ENCODE data around the gene RTF2. TPM values are rescaled to one million over a fixed set of nuclear protein-coding genes. Genes with fewer than 3 reads are reported as not detected.
"Not testable (repeated sequence)": the region's sequence is repeated elsewhere in the genome, so short reads cannot be mapped to it uniquely, and the experiment has no call there.

Gene RTF2
- polyA plus RNA-seq, 1 donor from 2014 or later, result 127 TPM

DNA sequence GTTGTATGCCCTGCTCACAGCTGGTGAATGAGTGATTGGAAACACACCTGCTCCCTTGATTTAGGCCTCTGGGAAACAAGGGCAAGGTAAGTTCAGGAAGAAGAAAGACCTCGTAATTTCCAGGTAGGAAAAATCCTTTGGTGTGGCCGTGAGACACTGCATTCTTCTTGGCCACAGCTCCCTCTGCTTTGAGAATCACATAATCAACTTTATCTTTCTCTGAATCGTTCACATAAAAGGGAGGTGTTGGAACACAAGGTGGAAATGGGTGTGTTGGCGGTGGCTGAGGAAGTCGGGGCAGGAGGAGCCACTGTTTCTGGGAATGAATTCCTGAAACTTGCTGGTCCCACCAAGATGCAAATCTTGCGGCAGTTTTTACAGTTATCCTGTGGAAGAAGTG lies 90.5 kb downstream of the RTF2 start:
- Histone ChIP-seq H4K20me1 (ENCODE audit: insufficient read depth) (no peaks in the 10 kb centered on the region), H3K9me2 (ENCODE audit: insufficient read depth, low read length) (no peaks in the 10 kb centered on the region), H3K27ac (ENCODE audit: low read length) (no peak overlapping the region), H3K36me3 (ENCODE audit: insufficient read depth, low read length) (no peaks in the 10 kb centered on the region), H3K79me2 (replicated peaks; ENCODE audit: insufficient read depth, low read length) (no peaks in the 10 kb centered on the region), H3K4me2 (ENCODE audit: low read length) (no peak overlapping the region), H3K9ac (ENCODE audit: low read length) (no peak overlapping the region), H3F3A (ENCODE audit: insufficient read depth, low read length, poor library complexity, severe bottlenecking) (no peaks in the 10 kb centered on the region), H3K9me3 (ENCODE audit: low read length) (no peaks in the 10 kb centered on the region), H2AFZ (ENCODE audit: low read depth, low read length) (no peak overlapping the region), H3K27me3 (ENCODE audit: insufficient read depth, low read depth, low read length) (no peaks in the 10 kb centered on the region), H3K4me3 (ENCODE audit: low read length) (no peak overlapping the region)
- TF ChIP-seq SMC3 (conservative IDR thresholded peaks at IDR 0.05; ENCODE audit: poor library complexity), result no peak
- no peak for TF ChIP-seq POLR2AphosphoS5 (IDR thresholded peaks at IDR 0.05)
- no peak for TF ChIP-seq RAD21 (conservative IDR thresholded peaks at IDR 0.05)
- TF ChIP-seq, protein P1, sequence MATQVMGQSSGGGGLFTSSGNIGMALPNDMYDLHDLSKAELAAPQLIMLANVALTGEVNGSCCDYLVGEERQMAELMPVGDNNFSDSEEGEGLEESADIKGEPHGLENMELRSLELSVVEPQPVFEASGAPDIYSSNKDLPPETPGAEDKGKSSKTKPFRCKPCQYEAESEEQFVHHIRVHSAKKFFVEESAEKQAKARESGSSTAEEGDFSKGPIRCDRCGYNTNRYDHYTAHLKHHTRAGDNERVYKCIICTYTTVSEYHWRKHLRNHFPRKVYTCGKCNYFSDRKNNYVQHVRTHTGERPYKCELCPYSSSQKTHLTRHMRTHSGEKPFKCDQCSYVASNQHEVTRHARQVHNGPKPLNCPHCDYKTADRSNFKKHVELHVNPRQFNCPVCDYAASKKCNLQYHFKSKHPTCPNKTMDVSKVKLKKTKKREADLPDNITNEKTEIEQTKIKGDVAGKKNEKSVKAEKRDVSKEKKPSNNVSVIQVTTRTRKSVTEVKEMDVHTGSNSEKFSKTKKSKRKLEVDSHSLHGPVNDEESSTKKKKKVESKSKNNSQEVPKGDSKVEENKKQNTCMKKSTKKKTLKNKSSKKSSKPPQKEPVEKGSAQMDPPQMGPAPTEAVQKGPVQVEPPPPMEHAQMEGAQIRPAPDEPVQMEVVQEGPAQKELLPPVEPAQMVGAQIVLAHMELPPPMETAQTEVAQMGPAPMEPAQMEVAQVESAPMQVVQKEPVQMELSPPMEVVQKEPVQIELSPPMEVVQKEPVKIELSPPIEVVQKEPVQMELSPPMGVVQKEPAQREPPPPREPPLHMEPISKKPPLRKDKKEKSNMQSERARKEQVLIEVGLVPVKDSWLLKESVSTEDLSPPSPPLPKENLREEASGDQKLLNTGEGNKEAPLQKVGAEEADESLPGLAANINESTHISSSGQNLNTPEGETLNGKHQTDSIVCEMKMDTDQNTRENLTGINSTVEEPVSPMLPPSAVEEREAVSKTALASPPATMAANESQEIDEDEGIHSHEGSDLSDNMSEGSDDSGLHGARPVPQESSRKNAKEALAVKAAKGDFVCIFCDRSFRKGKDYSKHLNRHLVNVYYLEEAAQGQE (IDR thresholded peaks at IDR 0.05; ENCODE audit: borderline replicate concordance), result no peak
- TF ChIP-seq, protein P2, sequence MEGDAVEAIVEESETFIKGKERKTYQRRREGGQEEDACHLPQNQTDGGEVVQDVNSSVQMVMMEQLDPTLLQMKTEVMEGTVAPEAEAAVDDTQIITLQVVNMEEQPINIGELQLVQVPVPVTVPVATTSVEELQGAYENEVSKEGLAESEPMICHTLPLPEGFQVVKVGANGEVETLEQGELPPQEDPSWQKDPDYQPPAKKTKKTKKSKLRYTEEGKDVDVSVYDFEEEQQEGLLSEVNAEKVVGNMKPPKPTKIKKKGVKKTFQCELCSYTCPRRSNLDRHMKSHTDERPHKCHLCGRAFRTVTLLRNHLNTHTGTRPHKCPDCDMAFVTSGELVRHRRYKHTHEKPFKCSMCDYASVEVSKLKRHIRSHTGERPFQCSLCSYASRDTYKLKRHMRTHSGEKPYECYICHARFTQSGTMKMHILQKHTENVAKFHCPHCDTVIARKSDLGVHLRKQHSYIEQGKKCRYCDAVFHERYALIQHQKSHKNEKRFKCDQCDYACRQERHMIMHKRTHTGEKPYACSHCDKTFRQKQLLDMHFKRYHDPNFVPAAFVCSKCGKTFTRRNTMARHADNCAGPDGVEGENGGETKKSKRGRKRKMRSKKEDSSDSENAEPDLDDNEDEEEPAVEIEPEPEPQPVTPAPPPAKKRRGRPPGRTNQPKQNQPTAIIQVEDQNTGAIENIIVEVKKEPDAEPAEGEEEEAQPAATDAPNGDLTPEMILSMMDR (IDR thresholded peaks at IDR 0.05; ENCODE audit: poor library complexity, severe bottlenecking), result no peak
- no peak for TF ChIP-seq EZH2 (IDR thresholded peaks at IDR 0.05; ENCODE audit: borderline replicate concordance, insufficient read depth, low read length, poor library complexity, severe bottlenecking)
- TF ChIP-seq EP300 (conservative IDR thresholded peaks at IDR 0.05; ENCODE audit: poor library complexity, severe bottlenecking), result no peak
- TF ChIP-seq MXI1 (conservative IDR thresholded peaks at IDR 0.05; ENCODE audit: poor library complexity, severe bottlenecking), result no peak
- TF ChIP-seq TAF1 (IDR thresholded peaks at IDR 0.05; ENCODE audit: low read depth), result no peak

DNA sequence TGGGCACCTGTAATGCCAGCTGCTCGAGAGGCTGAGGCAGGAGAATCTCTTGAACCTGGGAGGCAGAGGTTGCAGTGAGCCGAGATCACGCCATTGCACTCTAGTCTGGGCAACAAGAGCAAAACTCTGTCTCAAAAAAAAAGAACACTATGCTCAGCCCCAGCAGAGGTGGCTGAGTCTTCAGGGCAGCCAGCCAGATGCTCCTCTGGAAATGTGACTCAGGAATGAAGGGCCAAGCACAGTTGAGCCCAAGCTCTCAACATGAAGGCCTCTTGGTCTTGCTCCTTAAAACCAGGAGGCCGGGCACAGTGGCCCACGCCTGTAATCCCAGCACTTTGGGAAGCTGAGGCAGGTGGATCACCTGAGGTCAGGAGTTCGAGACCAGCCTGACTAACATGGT lies 96.1 kb downstream of the RTF2 start:
- not testable (repeated sequence) for H3K9me2 ChIP-seq (ENCODE audit: insufficient read depth, low read length); H4K20me1 ChIP-seq (ENCODE audit: insufficient read depth); H2AFZ ChIP-seq (ENCODE audit: low read depth, low read length); H3F3A ChIP-seq (ENCODE audit: insufficient read depth, low read length, poor library complexity, severe bottlenecking); H3K36me3 ChIP-seq (ENCODE audit: insufficient read depth, low read length); H3K4me2 ChIP-seq (ENCODE audit: low read length); H3K27me3 ChIP-seq (ENCODE audit: insufficient read depth, low read depth, low read length); H3K79me2 ChIP-seq (replicated peaks; ENCODE audit: insufficient read depth, low read length); H3K9ac ChIP-seq (ENCODE audit: low read length); H3K9me3 ChIP-seq (ENCODE audit: low read length); H3K27ac ChIP-seq (ENCODE audit: low read length); H3K4me3 ChIP-seq (ENCODE audit: low read length)

DNA sequence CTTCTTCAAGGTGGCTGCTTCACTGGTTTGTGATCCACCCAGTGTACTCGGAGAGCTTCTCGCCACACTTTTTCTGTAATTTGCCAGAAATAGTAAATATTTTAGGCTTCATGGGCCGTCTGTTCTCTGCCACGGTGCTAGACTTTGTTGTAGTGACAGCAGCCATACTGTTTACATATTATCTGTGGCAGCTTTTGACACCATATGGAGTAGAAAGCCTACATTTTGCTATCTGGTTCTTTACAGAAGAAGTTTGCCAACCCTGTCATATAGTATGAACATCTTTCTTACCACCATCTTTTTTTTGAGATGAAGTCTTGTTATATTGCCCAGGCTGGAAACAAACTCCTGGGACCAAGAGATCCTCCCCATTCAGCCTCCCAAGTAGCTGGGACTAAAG lies 97.1 kb downstream of the RTF2 start:
- Histone ChIP-seq H3K27me3 (ENCODE audit: insufficient read depth, low read depth, low read length) (no peaks in the 10 kb centered on the region), H3K9me3 (ENCODE audit: low read length) (no peaks in the 10 kb centered on the region), H3K79me2 (replicated peaks; ENCODE audit: insufficient read depth, low read length) (no peaks in the 10 kb centered on the region), H2AFZ (ENCODE audit: low read depth, low read length) (no peak overlapping the region), H3K36me3 (ENCODE audit: insufficient read depth, low read length) (no peaks in the 10 kb centered on the region), H3K4me3 (ENCODE audit: low read length) (no peak overlapping the region), H3F3A (ENCODE audit: insufficient read depth, low read length, poor library complexity, severe bottlenecking) (no peaks in the 10 kb centered on the region), H3K9ac (ENCODE audit: low read length) (no peak overlapping the region), H3K27ac (ENCODE audit: low read length) (no peak overlapping the region), H4K20me1 (ENCODE audit: insufficient read depth) (no peaks in the 10 kb centered on the region), H3K9me2 (ENCODE audit: insufficient read depth, low read length) (no peaks in the 10 kb centered on the region), H3K4me2 (ENCODE audit: low read length) (no peak overlapping the region)
- TF ChIP-seq EZH2 (IDR thresholded peaks at IDR 0.05; ENCODE audit: borderline replicate concordance, insufficient read depth, low read length, poor library complexity, severe bottlenecking) (no peak), RAD21 (conservative IDR thresholded peaks at IDR 0.05) (no peak), MXI1 (conservative IDR thresholded peaks at IDR 0.05; ENCODE audit: poor library complexity, severe bottlenecking) (no peak), EP300 (conservative IDR thresholded peaks at IDR 0.05; ENCODE audit: poor library complexity, severe bottlenecking) (no peak), TAF1 (IDR thresholded peaks at IDR 0.05; ENCODE audit: low read depth) (no peak), POLR2AphosphoS5 (IDR thresholded peaks at IDR 0.05) (no peak), SMC3 (conservative IDR thresholded peaks at IDR 0.05; ENCODE audit: poor library complexity) (no peak)
- TF ChIP-seq, protein P1 (IDR thresholded peaks at IDR 0.05; ENCODE audit: borderline replicate concordance), result no peak
